GM12878 (cell line): ENCODE measurements around the gene PAF1. TPM values are rescaled to one million over a fixed set of nuclear protein-coding genes. Genes with fewer than 3 reads are reported as not detected.

Experiments
- ATAC-seq: fragments of 200-7000 bp; cut with Tn5 transposase; 3 replicates; pipeline ENCODE4 v1.9.1; 2020; ENCODE audit warnings: mild to moderate bottlenecking, moderate library complexity
- BruUV-seq: library from RNA; stranded (reverse); fragments of 400-500 nt; replicated peaks from 2 replicates; lab custom pipeline; 2021; lab: Mats Ljungman, UMichigan
- CTCF ChIA-PET: fragments of 300-600 bp; sonication (Branson Sonifier 250); formaldehyde crosslinking; extraction: SDS; loops from one replicate; lab custom pipeline; 2021; ENCODE audit warnings: inconsistent platforms; lab: Yijun Ruan, JAX
- POLR2A ChIA-PET: fragments of 350-600 bp; formaldehyde crosslinking; extraction: SDS; loops from one replicate; lab custom pipeline; 2021; ENCODE audit warnings: inconsistent platforms; lab: Charles Lee
- RAD21 ChIA-PET: fragments of 300-600 bp; sonication (Branson Sonifier 250); formaldehyde crosslinking; loops from one replicate; lab custom pipeline; 2023; ENCODE audit warnings: antibody characterized with exemption; ENCODE audit not compliant: unreplicated experiment; lab: Charles Lee
- SMC1A ChIA-PET: fragments of 300-600 bp; sonication (Branson Sonifier 250); formaldehyde crosslinking; loops from one replicate; lab custom pipeline; 2023; ENCODE audit not compliant: unreplicated experiment, uncharacterized antibody; lab: Charles Lee
- DNase-seq: peaks from one replicate; pipeline ENCODE4 v3.0.0-alpha.2; 2011; ENCODE audit warnings: low read depth, low spot score
- FAIRE-seq: peaks from 3 replicates; lab custom pipeline; 2011; peaks lifted over from hg19 to GRCh38; lab: Jason Lieb, UNC
- H2AFZ ChIP-seq: 2 replicates; pipeline ENCODE4 v1.6.0; 2011; ENCODE audit warnings: low read depth, low read length, control low read depth; ENCODE audit not compliant: control insufficient read depth
- H3K27ac ChIP-seq: 2 replicates; pipeline ENCODE4 v1.5.1; 2011; ENCODE audit warnings: control low read depth; ENCODE audit not compliant: control insufficient read depth, insufficient read depth
- H3K27me3 ChIP-seq, 2 experiments: replicated peaks in 1 of 2; 2 replicates each; pipeline versions ENCODE4 v1.6.0 to v1.6.1; 2011; ENCODE audit warnings: low read length in 1 of 2; ENCODE audit not compliant: control insufficient read depth in 2 of 2, insufficient read depth in 2 of 2
- H3K36me3 ChIP-seq, 2 experiments: 2 replicates each; pipeline ENCODE4 v1.5.1; 2011; ENCODE audit warnings: low read length in 1 of 2; ENCODE audit not compliant: control insufficient read depth in 2 of 2, insufficient read depth in 2 of 2
- H3K4me1 ChIP-seq: 2 replicates; pipeline ENCODE4 v1.6.1; 2011; ENCODE audit warnings: mild to moderate bottlenecking, low read length, moderate library complexity, mixed read lengths; ENCODE audit not compliant: control insufficient read depth, insufficient read depth
- H3K4me2 ChIP-seq: 2 replicates; pipeline ENCODE4 v1.6.0; 2011; ENCODE audit warnings: control low read depth; ENCODE audit not compliant: control insufficient read depth, insufficient read depth
- H3K4me3 ChIP-seq: fragments of 200-600 bp; sonication (generic); 2 replicates; pipeline ENCODE4 v1.5.1; 2016
- H3K79me2 ChIP-seq: 2 replicates; pipeline ENCODE4 v1.6.0; 2011; ENCODE audit warnings: low read length; ENCODE audit not compliant: control insufficient read depth, insufficient read depth
- H3K9ac ChIP-seq: 2 replicates; pipeline ENCODE4 v1.8.0; 2011; ENCODE audit warnings: low read length, control low read depth, mixed read lengths; ENCODE audit not compliant: control insufficient read depth, insufficient read depth
- H3K9me3 ChIP-seq: replicated peaks from 3 replicates; pipeline ENCODE4 v1.5.1; 2011; ENCODE audit warnings: mild to moderate bottlenecking, low read length; ENCODE audit not compliant: control insufficient read depth, insufficient read depth
- H4K20me1 ChIP-seq: 2 replicates; pipeline ENCODE4 v1.6.0; 2011; ENCODE audit not compliant: control insufficient read depth, insufficient read depth
- CREB1 ChIP-seq: IDR thresholded peaks from 2 replicates; pipeline ENCODE4 v1.6.1; 2012; ENCODE audit warnings: low read depth, mild to moderate bottlenecking, inconsistent platforms
- PBX3 ChIP-seq: IDR thresholded peaks from 2 replicates; pipeline ENCODE4 v1.6.1; 2011; ENCODE audit warnings: mild to moderate bottlenecking, low read depth, low read length, moderate library complexity; ENCODE audit not compliant: insufficient replicate concordance
- POLR2A ChIP-seq: IDR thresholded peaks from 2 replicates; pipeline ENCODE4 v1.6.1; 2011; ENCODE audit warnings: low read depth, mild to moderate bottlenecking, low read length
- SPI1 ChIP-seq: IDR thresholded peaks from 2 replicates; pipeline ENCODE4 v1.6.1; 2011; ENCODE audit warnings: low read depth, mild to moderate bottlenecking, low read length, moderate library complexity, borderline replicate concordance; ENCODE audit not compliant: insufficient read depth
- ZZZ3 ChIP-seq: IDR thresholded peaks from 2 replicates; pipeline ENCODE4 v1.6.1; 2011; ENCODE audit warnings: low read depth; ENCODE audit not compliant: control insufficient read depth, insufficient read length
- WGBS: methylation state at CpG from one replicate; pipeline ENCODE4 v1.1.6; 2016; ENCODE audit warnings: low lambda C conversion rate; ENCODE audit not compliant: insufficient replicate concordance, insufficient coverage; ENCODE audit errors: missing lambda C conversion rate; 5-methylcytosine and 5-hydroxymethylcytosine counted together
- in situ Hi-C: fragments of 300-500 bp; cut with MboI; formaldehyde crosslinking; loops from 9 replicates; pipeline ENCODE4 v1.14.3; 2018; ENCODE audit warnings: mixed read lengths
- intact Hi-C: fragments of 100-400 bp; cut with micrococcal nuclease; formaldehyde crosslinking; loops from one replicate; pipeline ENCODE4 v1.14.2; 2022; ENCODE audit not compliant: unreplicated experiment
- polyA plus RNA-seq, 11 experiments: library from polyadenylated mRNA; depleted of rRNA in 4 of 11; unstranded in 6 of 11; stranded (reverse) in 5 of 11; fragments of >200 nt; fragmentation: Nextera tagmentation in 4 of 11; fragmentation: Illumina TruSeq in 1 of 11; extraction: Ambion mirVana in 4 of 11; extraction: Trizol in 1 of 11; gene quantifications; 1 replicate in 1 of 11; 2 replicates in 10 of 11; pipeline versions ENCODE4 v1.2.1 to v1.2.3, GENCODE V29; 2011 to 2016; ENCODE audit warnings: inconsistent platforms in 2 of 11, missing spikeins in 2 of 11, low read depth in 1 of 11
- total RNA-seq, 4 experiments: library from RNA; depleted of rRNA in 3 of 4; stranded (reverse); fragments of >200 nt in 3 of 4; fragmentation: Illumina TruSeq in 1 of 4; extraction: Trizol in 1 of 4; gene quantifications; 2 replicates each; pipeline versions ENCODE4 v1.2.1 to v1.2.3, GENCODE V29; 2013 to 2021

Gene PAF1
- total and polyA plus RNA-seq, 10 of the 15 experiments (the other 5 are each of a cell fraction or from before 2014, with no cell fraction given) = 1.7 to 45.8 (median 39.6) TPM

DNA sequence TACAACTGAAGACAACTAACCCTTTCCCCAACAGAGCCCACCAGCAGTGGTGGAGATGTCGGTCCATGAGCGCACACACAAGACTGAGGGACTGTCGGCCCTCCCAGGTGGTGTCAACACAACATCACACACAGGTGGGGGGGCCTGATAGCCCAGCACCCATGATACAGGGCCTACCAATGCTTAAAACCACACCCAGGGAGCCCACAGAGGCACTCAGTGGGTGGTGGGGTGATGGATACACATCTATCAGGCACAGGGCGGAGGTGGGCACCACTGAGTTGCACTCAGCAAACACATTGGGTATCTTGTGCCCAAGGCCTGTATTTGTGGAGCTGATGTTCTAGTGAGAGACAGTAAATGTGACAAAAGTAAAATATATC, 8.8 kb upstream of the PAF1 start:
- SMC1A ChIA-PET = interaction anchor here (2.3 to 8.7 kb wide), 2 partner anchors 9 to 12 kb away, joined by 18 to 146 read pairs; partner anchors contain the start of gene PLEKHG2
- H3K27ac ChIP-seq = peak overlapping the region; percentile 65
- no peak overlapping the region for H3K4me2 ChIP-seq
- 100% methylated on average over 4 of the region's 4 CpGs for WGBS
- H3K79me2 ChIP-seq = peaks cover 22% of the 10 kb centered on the region
- H3K4me3 ChIP-seq = no peak overlapping the region
- no peaks in the 10 kb centered on the region for H3K9me3 ChIP-seq
- RAD21 ChIA-PET = interaction anchor here (6.7 kb wide), 1 partner anchor 12 kb away, joined by 159 read pairs; the partner anchor contains the start of gene PLEKHG2
- H3K27me3 ChIP-seq = no peaks in the 10 kb centered on the region
- FAIRE-seq = no peak
- DNase-seq = no peak
- no TSS peak for BruUV-seq
- in situ Hi-C loops = no loop called here
- H4K20me1 ChIP-seq = no peaks in the 10 kb centered on the region
- no peak overlapping the region for H3K9ac ChIP-seq
- no peak overlapping the region for H2AFZ ChIP-seq
- peaks cover 0 to 8% of the 10 kb centered on the region in 2 experiments; a peak in 2 of 4 replicates for H3K36me3 ChIP-seq
- POLR2A ChIA-PET = interaction anchor here (2.9 kb wide), 1 partner anchor 12 kb away, joined by 37 read pairs; the partner anchor contains the start of gene PLEKHG2
- ATAC-seq = no peak
- no peak for TF ChIP-seq ZZZ3
- no peak for TF ChIP-seq PBX3
- TF ChIP-seq CREB1 = no peak
- TF ChIP-seq SPI1 = no peak
- TF ChIP-seq POLR2A = peak; percentile 45; the same call in 1 of the 2 replicates
- intact Hi-C loops = loop anchor here (10.0 kb wide), 1 partner anchor 425 kb away; the partner anchor contains the start of gene FBXO17
- peaks cover 65% of the 10 kb centered on the region for H3K4me1 ChIP-seq
- CTCF ChIA-PET = interaction anchor here (4.7 to 7.4 kb wide), 2 partner anchors 12 to 134 kb away, joined by 20 to 218 read pairs; partner anchors contain the start of genes EID2B and PLEKHG2
